HG03045 (cell line): Measurements from ENCODE around the gene SFMBT1.

Source experiments
- ATAC-seq: cut with Tn5 transposase; IDR thresholded peaks from one replicate; pipeline ENCODE4 v1.9.1; 2021; ENCODE audit warnings: mild to moderate bottlenecking, moderate library complexity; ENCODE audit not compliant: unreplicated experiment

The SFMBT1 gene

GRCh38 chr3:52857864-52858263 is 188.0 kb downstream of the SFMBT1 start:
- ATAC-seq: no peak

GRCh38 chr3:52857133-52857532 is 188.7 kb downstream of the SFMBT1 start:
- no peak for ATAC-seq

- no peak for ATAC-seq
Observed at GRCh38 chr3:52856666-52857065, 189.2 kb downstream of the SFMBT1 start.

GRCh38 chr3:52854013-52854412 is 191.9 kb downstream of the SFMBT1 start:
- ATAC-seq: no peak
